GDM1 (cell line): ENCODE results near the gene SNTG2.
"Not testable (repeated sequence)": the region's sequence is repeated elsewhere in the genome, so short reads cannot be mapped to it uniquely, and the experiment has no call there.

Experiments used
- DNase-seq: peaks from one replicate; lab custom pipeline; 2025; lab: John Stamatoyannopoulos, UW

SNTG2 gene

DNA sequence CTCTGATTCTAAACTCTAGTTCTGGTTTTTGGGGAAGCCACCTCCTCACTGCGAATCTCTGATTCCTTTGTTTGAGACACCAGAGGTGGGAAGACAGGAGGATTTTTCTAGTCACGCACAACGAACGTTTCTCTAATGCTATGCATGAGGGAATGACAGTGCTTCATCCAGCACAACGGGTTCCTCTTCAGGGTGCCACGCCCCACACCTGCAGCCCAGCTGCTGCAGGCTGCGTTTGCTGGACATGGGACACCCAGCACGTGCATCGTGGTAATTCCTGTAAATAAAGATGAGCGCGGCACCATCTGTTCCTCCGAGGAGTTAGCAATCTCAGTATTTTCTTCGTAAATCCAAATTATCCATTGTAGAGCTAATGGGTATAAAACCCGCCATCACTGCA lies 425.1 kb downstream of the SNTG2 start:
- DNase-seq: no peak

DNA sequence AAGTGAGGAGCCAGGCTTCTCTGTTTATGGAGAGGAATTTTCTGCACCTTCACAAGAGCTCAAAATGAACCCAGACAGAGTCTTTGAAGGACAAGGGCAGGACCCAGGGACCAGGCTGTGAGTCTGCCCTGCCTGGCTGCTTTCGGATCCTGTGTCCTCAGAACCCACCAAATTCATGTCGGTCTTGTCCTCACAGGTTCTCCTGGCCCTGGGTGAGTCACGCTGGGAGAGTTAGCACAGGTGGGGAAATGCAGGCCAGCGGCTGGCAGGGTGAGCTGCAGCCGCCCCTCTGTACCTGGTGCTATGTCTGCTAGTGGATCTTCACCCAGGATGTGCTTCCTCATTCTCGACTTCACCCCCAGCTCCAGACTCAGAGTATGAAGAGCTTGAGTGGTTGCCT lies 426.8 kb downstream of the SNTG2 start:
- no peak for DNase-seq

DNA sequence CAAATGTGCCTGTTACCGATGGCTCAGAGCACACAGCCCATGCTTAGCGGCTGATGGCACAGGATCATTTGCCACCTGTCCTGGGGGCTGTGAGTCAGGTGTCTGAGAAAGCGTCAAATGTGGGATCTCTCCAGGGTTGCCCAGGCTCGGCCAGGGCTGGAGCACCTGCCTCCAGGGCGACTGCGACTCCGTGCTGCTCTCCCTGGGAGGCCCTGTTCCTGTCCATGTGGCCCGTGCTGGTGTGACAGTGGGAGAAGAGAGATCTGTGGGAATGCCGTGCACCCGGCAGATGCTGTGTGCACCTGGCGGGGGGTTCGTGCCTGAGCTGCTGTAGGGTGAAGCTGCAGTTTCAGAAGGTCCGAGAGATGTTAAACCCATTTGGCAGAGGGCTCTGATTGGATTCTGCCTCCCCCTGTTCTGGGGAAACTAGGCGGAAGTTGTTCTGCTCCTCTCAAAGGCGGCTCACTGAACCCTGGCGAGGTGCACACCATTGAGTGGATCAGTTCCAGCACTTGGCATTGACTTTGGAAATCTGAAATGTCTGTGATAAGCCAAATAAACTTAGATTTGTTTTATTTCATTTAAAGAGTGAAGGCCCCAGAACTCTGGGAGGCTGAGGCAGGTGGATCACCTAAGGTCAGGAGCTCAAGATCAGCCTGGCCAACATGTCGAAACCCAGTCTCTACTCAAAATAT lies 428.0 kb downstream of the SNTG2 start:
- no peak for DNase-seq

DNA sequence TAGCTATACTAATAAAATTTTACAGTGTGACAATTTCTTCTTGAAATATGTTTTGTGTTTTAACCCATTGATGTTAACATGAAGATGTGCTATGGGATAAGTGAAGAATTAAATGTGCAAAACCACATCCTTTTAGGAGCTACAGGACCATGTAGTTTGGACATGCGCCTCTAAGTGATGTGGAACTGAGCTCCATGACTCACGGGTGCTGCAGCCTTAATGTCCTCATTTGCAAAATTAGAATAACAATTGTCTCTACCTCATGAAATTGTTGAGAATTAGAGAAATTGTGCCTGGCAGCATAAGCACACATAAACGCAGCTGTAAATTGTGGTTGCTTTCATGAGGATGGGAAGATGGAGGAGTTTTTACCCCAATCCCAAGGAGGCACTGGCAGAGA lies 431.0 kb downstream of the SNTG2 start:
- no peak for DNase-seq

DNA sequence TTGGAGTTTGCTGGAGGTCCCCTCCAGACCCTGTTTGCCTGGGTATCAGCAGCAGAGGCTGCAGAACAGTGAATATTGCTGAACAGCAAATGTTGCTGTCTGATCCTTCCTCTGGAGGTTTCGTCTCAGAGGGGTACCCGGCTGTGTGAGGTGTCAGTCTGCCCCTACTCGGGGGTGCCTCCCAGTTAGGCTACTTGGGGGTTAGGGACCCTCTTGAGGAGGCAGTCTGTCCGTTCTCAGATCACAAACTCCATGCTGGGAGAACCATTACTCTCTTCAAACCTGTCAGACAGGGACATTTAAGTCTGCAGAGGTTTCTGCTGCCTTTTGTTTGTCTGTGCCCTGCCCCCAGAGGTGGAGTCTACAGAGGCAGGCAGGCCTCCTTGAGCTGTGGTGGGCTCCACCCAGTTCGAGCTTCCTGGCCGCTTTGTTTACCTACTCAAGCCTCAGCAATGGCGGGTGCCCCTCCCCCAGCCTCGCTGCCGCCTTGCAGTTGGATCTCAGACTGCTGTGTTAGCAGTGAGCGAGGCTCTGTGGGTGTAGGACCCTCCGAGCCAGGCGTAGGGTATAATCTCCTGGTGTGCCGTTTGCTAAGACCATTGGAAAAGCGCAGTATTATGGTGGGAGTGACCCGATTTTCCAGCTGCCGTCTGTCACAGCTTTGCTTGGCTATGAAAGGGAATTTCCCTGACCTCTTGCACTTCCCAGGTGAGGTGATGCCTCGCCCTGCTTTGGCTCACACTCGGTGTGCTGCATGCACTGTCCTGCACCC lies 437.5 kb downstream of the SNTG2 start:
- DNase-seq: not testable (repeated sequence)

DNA sequence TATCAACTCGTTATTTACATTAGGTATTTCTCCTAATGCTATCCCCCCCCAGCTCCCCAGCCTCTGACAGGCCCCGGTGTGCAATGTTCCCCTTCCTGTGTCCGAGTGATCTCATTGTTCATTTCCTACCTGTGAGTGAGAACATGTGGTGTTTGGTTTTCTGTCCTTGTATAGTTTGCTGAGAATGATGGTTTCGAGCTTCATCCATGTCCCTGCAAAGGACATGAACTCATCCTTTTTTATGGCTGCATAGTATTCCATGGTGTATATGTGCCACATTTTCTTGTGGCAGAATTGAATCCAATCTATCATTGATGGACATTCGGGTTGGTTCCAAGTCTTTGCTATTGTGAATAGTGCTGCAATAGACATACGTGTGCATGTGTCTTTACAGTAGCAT lies 439.5 kb downstream of the SNTG2 start:
- not testable (repeated sequence) for DNase-seq

DNA sequence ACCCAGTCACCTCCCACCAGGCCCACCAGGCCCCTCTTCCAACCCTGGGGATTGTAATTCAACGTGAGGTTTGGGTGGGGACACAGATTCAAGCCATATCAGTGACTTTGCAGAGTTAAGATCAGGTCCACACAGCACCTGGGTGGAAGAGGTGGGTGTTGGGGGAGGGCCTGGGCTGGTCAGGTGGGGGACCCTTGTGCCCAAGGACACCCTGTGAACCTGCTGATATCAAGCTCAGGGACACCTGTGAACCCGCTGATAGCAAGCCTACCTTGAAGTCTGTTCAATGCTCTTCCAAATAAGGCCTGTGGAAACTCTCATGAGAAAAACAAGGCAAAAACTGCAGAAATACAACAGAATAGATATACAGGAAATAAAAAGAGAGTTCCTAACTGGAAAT lies 442.7 kb downstream of the SNTG2 start:
- DNase-seq: no peak

DNA sequence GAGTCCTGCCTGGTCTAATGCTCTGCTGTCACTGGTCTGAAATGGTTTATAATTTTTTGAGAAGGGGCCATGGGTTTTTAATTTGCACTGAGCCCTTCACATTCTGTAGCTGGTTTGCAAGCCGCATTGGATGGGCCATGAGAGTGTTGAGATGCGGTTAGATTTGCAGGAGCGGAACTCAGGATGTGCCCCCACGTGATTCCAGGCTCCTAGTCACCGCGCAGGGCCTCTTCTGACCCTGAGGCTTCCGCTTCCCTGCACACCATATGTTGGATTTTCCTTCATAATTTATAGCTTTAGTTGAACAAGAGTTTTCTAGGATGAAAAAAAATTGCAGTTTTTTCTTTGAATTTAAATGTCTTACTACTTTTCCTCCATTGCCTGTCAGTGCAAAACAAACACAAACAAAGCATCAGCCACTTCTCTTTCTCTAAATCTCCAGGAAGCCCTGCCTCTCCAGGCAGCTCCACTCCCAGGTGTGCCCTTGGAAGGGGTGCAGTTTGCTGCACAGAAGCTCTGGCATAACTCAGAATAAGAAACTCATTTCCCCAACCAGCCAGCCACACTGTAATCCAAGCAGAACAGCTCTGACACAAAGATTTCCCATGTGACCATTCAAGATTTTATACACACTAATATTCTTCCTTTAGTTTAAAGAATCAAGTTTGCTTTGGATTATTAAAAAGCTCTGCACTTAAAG lies 444.2 kb downstream of the SNTG2 start:
- DNase-seq: no peak

DNA sequence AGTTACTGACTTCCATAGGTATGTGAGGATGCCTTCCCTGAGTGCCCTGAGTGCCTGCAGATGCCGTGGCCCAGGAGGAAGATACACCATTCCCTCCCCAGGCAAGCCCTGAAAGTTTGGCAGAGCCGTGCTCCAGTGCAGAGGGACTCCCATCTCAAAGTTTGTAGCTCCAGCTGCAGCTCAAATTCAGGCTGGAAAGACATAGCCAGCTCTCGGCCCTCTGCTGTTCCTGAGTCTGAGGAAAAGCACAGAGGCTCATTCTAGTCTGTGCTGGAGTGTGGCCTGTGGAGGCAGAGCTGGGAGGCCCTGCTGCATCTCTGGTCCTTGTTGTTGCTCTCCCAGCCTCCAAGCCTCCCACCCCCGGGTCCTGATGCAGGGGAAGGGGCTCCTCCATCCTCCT lies 446.7 kb downstream of the SNTG2 start:
- DNase-seq: no peak

DNA sequence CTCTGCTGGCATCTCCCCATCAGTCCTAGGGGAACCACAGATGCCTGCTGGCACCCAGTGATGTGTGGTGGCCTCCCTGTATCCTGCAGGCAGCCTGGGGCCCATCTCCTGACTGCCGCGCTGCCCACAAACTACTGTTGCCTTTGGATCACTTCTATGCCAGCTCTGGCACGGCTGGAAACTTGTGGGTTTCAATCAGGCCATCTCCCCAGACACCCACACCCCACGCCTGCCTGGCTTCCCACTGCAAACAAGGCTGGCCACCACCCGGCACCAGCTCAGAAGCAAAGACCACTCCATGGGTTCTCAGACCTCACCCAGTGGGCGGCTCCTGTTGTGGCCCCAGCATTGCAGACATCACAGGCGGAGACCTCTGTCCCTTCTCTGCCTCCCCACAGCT lies 447.5 kb downstream of the SNTG2 start:
- no peak for DNase-seq

DNA sequence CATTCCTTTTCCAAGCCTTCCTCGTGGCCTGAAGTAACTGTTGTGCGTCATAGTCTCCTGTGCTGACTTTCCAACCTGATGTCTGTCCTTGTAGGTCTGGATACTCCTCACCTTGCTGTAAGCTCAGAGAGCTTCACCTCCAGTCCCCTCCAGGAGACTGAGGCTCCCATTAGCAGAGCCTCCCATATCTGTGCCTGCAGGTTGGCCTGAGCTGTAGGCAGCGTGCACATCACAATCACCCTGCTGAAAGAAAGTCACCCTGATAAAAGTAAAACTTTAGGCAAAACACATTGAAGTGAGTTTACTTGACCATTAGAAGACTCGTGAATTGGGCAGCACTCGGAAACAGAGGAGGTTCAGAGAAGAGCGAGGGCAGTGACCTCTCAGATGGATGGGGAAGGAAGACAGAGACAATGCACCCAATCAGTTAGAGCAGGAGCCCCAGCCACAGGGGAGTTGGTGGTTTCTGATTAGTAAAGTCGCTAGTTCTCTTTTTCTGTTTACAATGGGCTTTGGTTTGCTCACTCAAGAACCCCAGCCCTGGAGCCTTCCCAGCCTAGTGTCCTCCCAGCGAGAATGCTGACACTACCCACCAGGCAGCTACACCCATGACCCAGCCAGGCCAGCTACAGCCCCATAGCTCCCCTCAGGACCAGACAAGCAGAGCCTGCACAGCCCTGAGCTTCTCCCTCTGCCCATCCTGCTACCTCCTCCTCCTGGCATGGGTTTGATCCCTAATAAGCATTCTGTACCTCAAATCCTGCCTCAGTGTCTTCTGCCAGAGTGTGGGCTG lies 450.5 kb downstream of the SNTG2 start:
- DNase-seq: no peak

DNA sequence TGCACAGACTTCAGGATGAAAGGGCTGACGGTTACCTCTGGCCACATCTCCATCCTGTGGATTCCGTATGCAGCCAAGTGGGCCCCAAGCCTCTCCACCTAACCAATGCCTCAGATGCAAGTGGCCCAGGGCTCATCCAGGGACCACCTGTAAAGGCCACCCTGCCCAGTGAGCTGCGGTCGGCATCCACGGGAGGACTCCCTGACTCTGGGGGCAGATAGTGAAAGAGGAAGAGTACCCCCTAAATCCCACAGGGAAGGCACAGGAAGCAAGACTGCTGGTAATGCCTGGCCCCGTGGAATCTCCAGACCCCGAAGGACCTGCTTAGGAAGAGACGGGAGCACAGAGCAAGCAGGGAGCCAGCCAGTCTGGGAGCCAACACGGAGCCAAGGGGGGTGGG lies 451.4 kb downstream of the SNTG2 start:
- no peak for DNase-seq

DNA sequence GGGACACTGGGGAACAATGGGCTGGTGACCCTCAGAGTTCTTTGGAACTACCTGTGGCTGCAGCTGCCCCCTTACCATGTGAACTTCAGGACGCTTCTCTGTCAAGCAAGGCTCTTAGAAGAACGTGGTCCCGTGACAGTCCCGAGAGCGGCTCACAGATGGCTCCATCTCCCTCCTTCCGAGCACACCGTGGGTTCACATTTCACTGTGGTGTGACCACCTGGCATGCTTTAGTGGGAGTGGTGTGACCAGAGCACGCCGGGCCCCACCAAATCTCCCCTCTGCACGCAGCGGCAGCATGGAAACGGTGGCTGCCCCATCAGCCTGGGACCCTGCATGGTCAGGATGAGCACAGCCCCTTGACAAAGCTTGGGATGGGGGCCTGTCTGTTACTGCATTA lies 452.9 kb downstream of the SNTG2 start:
- no peak for DNase-seq

DNA sequence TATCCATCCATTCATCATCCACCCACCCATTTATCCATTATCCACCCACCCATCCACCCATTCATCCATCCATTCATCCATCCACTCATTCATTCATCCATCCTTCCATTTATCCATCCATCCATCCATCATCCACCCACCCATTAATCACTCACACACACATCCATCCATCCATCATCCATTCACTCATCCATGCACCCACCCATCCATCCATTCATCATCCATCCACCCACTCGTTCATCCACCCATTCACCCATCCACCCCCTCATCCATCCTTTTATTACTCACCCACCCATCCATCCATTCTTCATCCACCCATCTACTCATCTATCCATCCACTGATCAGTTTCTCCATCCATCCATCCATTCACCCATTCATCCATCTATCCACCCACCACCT lies 454.5 kb downstream of the SNTG2 start:
- DNase-seq: no peak

DNA sequence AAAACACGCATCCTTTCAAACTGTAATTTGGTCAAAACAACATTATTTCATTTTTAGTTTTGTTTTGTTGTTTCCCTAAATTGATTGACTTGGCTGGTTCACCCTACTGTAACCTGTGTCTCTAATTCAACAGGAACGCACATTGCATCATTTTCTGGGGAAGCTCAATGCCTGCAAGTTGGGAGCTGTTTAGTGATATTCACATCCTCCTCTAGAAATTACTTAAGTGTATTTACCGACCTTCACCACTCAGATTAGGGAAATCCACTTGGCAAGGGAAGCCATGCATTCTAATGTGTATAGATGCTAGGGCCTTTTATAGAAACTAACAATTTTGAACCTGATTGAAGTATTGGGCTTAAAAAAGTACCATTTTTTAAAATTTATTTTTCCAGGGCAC lies 455.3 kb downstream of the SNTG2 start:
- no peak for DNase-seq

DNA sequence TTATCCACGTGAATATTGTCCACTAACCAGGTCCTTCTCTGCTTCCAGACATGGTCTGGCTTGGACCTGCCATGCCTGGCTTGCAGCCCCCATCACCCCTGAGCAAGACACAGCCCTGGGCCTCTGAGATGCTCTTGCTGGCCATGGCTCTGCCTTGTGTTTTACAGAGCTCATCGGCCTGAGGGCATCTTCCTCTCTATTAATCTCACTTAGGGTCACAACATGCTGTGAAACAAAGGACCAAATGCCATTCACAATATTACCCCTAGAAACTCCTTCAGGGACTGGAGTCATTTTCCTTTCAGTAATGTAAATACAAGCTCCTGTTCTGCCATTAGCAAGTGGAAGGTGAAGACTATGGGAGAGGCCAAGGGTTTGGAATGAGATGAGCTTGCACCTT lies 455.8 kb downstream of the SNTG2 start:
- DNase-seq: no peak

DNA sequence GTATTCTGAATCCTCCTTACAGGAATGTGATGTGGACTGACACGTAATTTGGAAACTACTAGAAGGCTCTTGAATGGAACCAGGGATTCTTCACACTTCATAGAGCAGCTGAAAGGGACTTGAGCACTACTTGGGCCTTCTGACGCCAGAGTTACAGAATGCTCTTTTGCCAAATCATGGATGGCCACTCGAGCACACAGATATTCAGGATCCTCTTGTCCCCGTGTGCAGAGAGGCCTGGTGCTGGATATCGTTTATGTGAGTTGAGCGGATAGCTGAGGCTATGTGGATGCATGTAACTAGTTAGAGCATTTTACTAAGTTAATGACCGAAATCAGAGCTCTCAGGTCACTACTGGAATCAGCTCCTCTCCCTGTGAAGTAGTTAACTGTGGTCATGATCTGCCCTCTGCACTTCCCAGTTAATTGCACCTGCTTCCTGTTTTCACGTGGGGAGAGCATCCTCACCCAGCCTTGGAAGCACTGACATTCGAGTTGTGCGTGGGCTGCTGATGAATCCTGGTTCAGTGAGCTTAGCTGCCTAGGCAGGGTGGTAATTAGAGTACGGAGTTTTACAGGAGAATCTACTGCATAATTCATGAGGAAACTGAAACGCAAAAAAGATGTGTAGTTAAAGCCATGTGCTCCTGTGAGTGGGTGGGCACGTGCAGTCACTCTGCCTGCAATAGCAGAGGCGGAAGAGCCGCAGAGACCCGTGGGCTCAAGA lies 457.5 kb downstream of the SNTG2 start:
- no peak for DNase-seq

DNA sequence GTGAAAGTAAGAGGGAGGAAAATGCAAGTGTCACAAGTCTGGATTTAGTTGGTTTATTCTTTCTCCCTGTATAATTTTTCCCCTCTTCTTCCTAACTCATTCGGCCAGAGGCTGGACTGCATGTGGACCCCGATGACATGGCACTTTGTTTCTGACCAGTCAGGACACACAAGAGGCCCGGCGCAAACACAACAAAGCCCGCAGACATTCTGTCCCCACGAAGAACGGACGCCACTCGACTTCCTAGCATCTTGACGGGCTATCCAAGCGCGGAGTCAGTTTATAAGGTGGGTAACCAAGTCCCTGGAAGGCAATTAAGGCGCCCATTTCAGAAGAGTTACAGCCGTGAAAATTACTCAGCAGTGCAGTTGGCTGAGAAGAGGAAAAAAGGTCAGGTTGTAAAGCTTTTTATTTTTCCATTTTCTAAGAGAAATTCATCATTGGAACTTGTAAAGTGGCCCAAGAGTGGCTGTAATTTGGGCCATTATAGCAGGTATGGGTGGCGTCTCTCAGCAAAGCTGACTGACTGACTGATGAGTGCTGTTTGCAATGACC lies 462.6 kb downstream of the SNTG2 start, which contains the start of gene TPO:
TPO (plus strand) TSS at position 308 of the 555 bp plus-strand sequence. CDS start 946 bp downstream, outside the sequence.
- no peak for DNase-seq

DNA sequence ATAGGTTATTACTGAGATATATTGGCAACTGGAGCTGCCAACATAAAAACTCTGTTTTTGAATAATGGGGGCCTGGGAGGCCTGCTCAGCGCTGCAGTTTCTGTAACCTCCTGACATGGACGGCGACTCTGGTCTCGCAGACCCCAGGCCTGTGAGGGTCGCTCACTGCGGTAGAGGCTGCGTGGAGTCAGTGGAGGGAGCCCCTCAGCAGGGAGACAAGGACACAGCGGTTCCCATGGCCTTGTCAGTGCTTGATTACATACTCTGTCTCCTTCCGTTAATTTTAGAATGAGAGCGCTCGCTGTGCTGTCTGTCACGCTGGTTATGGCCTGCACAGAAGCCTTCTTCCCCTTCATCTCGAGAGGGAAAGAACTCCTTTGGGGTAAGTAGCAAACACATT lies 463.5 kb downstream of the SNTG2 start:
- no peak for DNase-seq

DNA sequence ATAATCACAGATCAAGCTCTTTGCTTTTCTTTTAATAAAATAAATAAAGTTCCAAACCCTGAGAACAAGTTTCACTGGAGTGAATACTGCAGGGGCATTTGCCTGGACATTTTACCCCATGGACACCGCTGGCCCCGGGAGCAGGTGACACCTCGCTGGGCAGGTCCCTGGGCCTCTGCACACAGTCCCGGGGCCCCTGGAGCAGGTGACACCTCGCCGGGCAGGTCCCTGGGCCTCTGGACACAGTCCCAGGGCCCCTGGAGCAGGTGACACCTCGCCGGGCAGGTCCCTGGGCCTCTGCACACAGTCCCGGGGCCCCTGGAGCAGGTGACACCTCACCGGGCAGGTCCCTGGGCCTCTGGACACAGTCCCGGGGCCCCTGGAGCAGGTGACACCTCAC lies 464.3 kb downstream of the SNTG2 start:
- not testable (repeated sequence) for DNase-seq

DNA sequence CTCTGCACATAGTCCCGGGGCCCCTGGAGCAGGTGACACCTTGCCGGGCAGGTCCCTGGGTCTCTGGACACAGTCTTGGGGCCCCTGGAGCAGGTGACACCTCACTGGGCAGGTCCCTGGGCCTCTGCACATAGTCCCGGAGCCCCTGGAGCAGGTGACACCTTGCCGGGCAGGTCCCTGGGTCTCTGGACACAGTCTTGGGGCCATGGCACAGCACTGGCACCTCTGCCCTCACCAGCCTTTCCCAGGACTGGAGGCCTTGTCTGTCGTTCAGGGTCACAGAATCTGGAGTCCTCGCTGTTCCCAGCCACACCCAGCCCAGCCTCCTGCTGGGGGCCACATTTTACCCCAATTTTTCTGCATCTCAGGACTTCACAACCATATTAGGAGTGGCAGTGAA lies 464.9 kb downstream of the SNTG2 start:
- DNase-seq: no peak
